ENCODE results near the gene ITIH2. TPM values are rescaled to one million over a fixed set of nuclear protein-coding genes. Genes with fewer than 3 reads are reported as not detected.
"Not testable (repeated sequence)": the region's sequence is repeated elsewhere in the genome, so short reads cannot be mapped to it uniquely, and the experiment has no call there.

ITIH2 gene
- total RNA-seq (0.13 TPM), polyA plus RNA-seq (ENCODE audit: insufficient read depth, low read depth, low replicate concordance) (1.2 TPM)
- long read RNA-seq, donor 1, result 0 reads
- long read RNA-seq, donor 2, partial matches to known transcripts, result 0 of 1 reads
- long read RNA-seq, donor 2, other reads (novel, unspliced or antisense), result 0 of 1 reads
- long read RNA-seq, donor 3, result 0 reads
- long read RNA-seq, donor 4, partial matches to known transcripts, result 0 of 1 reads
- long read RNA-seq, donor 4, other reads (novel, unspliced or antisense), result 0 of 1 reads
- long read RNA-seq, donor 5, result 0 reads
- long read RNA-seq, donor 6, result 0 reads
- long read RNA-seq, donor 7, result 0 reads
- long read RNA-seq, donor 8, result 0 reads
- long read RNA-seq, donor 9, result 0 reads
- long read RNA-seq, donor 10, result 0 reads

DNA sequence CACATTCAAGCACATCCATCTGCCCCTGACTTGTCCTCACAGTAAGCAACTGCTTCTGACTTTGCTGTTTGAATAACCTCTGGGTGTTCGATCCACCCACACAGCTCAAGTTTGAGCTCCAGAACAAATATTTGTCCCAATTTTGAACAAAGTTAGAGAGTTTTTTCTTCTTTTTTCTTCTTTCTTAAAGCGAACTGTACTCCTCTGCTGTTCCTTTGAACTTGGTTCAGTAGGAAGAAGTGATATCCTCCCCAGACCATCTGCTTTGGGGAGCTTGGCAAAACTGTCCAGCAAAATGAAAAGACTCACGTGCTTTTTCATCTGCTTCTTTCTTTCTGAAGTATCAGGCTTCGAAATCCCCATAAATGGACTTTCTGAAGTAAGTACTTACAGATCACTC is at the start of gene ITIH2:
ITIH2 (plus strand) TSS at position 177 of the 400 bp plus-strand sequence; CDS start at position 296, 119 bp downstream.
- intact Hi-C loops (cut with DNase I), result no loop called here
- Histone ChIP-seq H3K9me3 (ENCODE audit: control insufficient read depth in 2 of 3, insufficient read depth in 1 of 3, low read length in 3 of 3) (no peaks in the 10 kb centered on the region), H3K27ac (ENCODE audit: low read depth in 2 of 2, low read length in 2 of 2) (no peak within 1 kb of the TSS), H3K36me3 (ENCODE audit: control insufficient read depth in 2 of 3, insufficient read depth in 3 of 3, low read length in 3 of 3) (no peaks in the 10 kb centered on the region), H3K4me3 (ENCODE audit: low read length in 3 of 3) (no peak within 1 kb of the TSS), H3K4me1 (ENCODE audit: control insufficient read depth in 2 of 3, insufficient read depth in 2 of 3, low read depth in 1 of 3, low read length in 3 of 3) (no peaks in the 10 kb centered on the region), H3K27me3 (ENCODE audit: control insufficient read depth, insufficient read depth, low read length) (no peaks in the 10 kb centered on the region), H3K9ac (ENCODE audit: low read length in 3 of 3) (no peak within 1 kb of the TSS)
- no peak for FAIRE-seq
- TF ChIP-seq CTCF (IDR thresholded peaks at IDR 0.05; ENCODE audit: borderline replicate concordance, extremely low read depth, insufficient read depth), result no peak
- DNase-seq, result no peak

DNA sequence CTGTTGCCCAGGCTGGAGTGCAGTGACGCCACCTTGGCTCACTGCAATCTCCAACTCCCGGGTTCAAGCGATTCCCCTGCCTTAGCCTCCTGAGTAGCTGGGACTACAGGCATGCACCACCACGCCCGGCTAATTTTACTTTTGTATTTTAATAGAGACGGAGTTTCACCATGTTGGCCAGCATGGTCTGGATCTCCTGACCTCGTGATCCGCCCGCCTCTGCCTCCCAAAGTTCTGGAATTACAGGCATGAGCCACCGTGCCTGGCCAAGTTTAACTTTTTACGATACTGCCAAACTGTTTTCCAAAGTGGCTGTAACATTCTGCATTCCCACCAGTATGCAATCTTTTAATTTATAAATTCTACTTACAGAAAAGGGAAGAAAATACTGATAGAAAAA is 46.0 kb upstream of the ITIH2 start:
- H3K36me3 ChIP-seq (ENCODE audit: control insufficient read depth in 2 of 3, insufficient read depth in 3 of 3, low read length in 3 of 3); H3K27me3 ChIP-seq (ENCODE audit: control insufficient read depth, insufficient read depth, low read length); H3K4me3 ChIP-seq (ENCODE audit: low read length in 3 of 3); intact Hi-C loops (cut with DNase I); FAIRE-seq; H3K4me1 ChIP-seq (ENCODE audit: control insufficient read depth in 2 of 3, insufficient read depth in 2 of 3, low read depth in 1 of 3, low read length in 3 of 3); H3K9me3 ChIP-seq (ENCODE audit: control insufficient read depth in 2 of 3, insufficient read depth in 1 of 3, low read length in 3 of 3); H3K27ac ChIP-seq (ENCODE audit: low read depth in 2 of 2, low read length in 2 of 2); H3K9ac ChIP-seq (ENCODE audit: low read length in 3 of 3); DNase-seq: not testable (repeated sequence)

GRCh38 chr10:7657552-7657951 is 45.6 kb upstream of the ITIH2 start:
- no peaks in the 10 kb centered on the region for H3K27me3 ChIP-seq (ENCODE audit: control insufficient read depth, insufficient read depth, low read length)
- no peak for TF ChIP-seq CTCF (IDR thresholded peaks at IDR 0.05; ENCODE audit: borderline replicate concordance, extremely low read depth, insufficient read depth)
- H3K27ac ChIP-seq (ENCODE audit: low read depth in 2 of 2, low read length in 2 of 2), result no peak overlapping the region
- DNase-seq (no peak), FAIRE-seq (no peak)
- H3K36me3 ChIP-seq (ENCODE audit: control insufficient read depth in 2 of 3, insufficient read depth in 3 of 3, low read length in 3 of 3), result no peaks in the 10 kb centered on the region
- H3K9ac ChIP-seq (ENCODE audit: low read length in 3 of 3), result no peak overlapping the region
- no peaks in the 10 kb centered on the region for H3K9me3 ChIP-seq (ENCODE audit: control insufficient read depth in 2 of 3, insufficient read depth in 1 of 3, low read length in 3 of 3)
- no peak overlapping the region for H3K4me3 ChIP-seq (ENCODE audit: low read length in 3 of 3)
- intact Hi-C loops (cut with DNase I), result no loop called here
- H3K4me1 ChIP-seq (ENCODE audit: control insufficient read depth in 2 of 3, insufficient read depth in 2 of 3, low read depth in 1 of 3, low read length in 3 of 3), result no peaks in the 10 kb centered on the region

DNA sequence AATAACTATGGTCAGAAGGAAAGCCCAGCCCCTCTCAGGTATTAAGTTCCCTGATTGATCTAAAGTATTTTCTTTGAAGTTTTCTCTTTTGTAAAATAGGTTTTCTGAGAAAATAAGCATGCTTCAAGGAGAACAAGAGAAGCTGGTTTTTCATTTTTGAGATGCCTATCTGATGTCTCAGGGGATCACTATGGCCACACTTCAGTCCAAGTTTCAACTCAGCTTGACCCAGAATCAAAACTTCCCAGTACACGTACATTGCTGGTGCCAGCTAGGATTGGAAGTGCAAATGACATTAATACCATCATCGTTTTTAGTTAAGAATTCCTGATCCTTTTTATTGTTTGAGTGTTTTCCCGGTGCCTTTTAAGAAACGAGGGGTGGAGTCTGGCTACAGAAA is 43.6 kb upstream of the ITIH2 start:
- DNase-seq (no peak), FAIRE-seq (no peak)
- H3K27me3 ChIP-seq (ENCODE audit: control insufficient read depth, insufficient read depth, low read length), result peaks cover 4% of the 10 kb centered on the region
- intact Hi-C loops (cut with DNase I), result no loop called here
- H3K27ac ChIP-seq (ENCODE audit: low read depth in 2 of 2, low read length in 2 of 2), result no peak overlapping the region
- H3K4me1 ChIP-seq (ENCODE audit: control insufficient read depth in 2 of 3, insufficient read depth in 2 of 3, low read depth in 1 of 3, low read length in 3 of 3), result no peaks in the 10 kb centered on the region
- H3K36me3 ChIP-seq (ENCODE audit: control insufficient read depth in 2 of 3, insufficient read depth in 3 of 3, low read length in 3 of 3), result no peaks in the 10 kb centered on the region
- no peak overlapping the region for H3K9ac ChIP-seq (ENCODE audit: low read length in 3 of 3)
- H3K9me3 ChIP-seq (ENCODE audit: control insufficient read depth in 2 of 3, insufficient read depth in 1 of 3, low read length in 3 of 3), result no peaks in the 10 kb centered on the region
- no peak overlapping the region for H3K4me3 ChIP-seq (ENCODE audit: low read length in 3 of 3)
- TF ChIP-seq CTCF (IDR thresholded peaks at IDR 0.05; ENCODE audit: borderline replicate concordance, extremely low read depth, insufficient read depth), result no peak
